Mesendoderm (in vitro differentiated cells): ENCODE results near the gene TLR8.

Source experiments
- DNase-seq: peaks from one replicate; pipeline ENCODE4 v3.0.0; 2013
- H2AK5ac ChIP-seq: 2 replicates; pipeline ENCODE4 v1.6.1; 2013; ENCODE audit warnings: low read length, inconsistent platforms
- H2BK120ac ChIP-seq: 2 replicates; pipeline ENCODE4 v1.6.1; 2013; ENCODE audit warnings: low read depth, mild to moderate bottlenecking, low read length, moderate library complexity, mixed read lengths
- H2BK15ac ChIP-seq: replicated peaks from 2 replicates; pipeline ENCODE4 v1.6.1; 2013; ENCODE audit warnings: low read depth, mild to moderate bottlenecking, moderate library complexity
- H2BK5ac ChIP-seq: 2 replicates; pipeline ENCODE4 v1.6.1; 2013; ENCODE audit warnings: low read length, inconsistent platforms
- H3K18ac ChIP-seq: 2 replicates; pipeline ENCODE4 v1.6.1; 2013; ENCODE audit warnings: mild to moderate bottlenecking, low read length, mixed read lengths
- H3K23ac ChIP-seq: one replicate; pipeline ENCODE4 v1.6.1; 2013; ENCODE audit warnings: low read length
- H3K27ac ChIP-seq: 2 replicates; pipeline ENCODE4 v1.5.1; 2013; ENCODE audit warnings: low read depth, mild to moderate bottlenecking, inconsistent platforms, low read length, moderate library complexity
- H3K27me3 ChIP-seq: 2 replicates; pipeline ENCODE4 v1.6.1; 2013; ENCODE audit warnings: low read length, control low read depth, mild to moderate bottlenecking, inconsistent platforms; ENCODE audit not compliant: insufficient read depth, poor library complexity
- H3K36me3 ChIP-seq: 2 replicates; pipeline ENCODE4 v1.6.1; 2013; ENCODE audit warnings: low read length, inconsistent platforms; ENCODE audit not compliant: control insufficient read depth, insufficient read depth
- H3K4ac ChIP-seq: one replicate; pipeline ENCODE4 v1.6.1; 2013; ENCODE audit warnings: low read depth, mild to moderate bottlenecking, low read length, moderate library complexity
- H3K4me1 ChIP-seq: 2 replicates; pipeline ENCODE4 v1.6.1; 2013; ENCODE audit warnings: low read depth, low read length, inconsistent platforms; ENCODE audit not compliant: control insufficient read depth
- H3K4me2 ChIP-seq: 2 replicates; pipeline ENCODE4 v1.6.1; 2013; ENCODE audit warnings: low read length
- H3K4me3 ChIP-seq: 2 replicates; pipeline ENCODE4 v1.5.1; 2013; ENCODE audit warnings: mild to moderate bottlenecking, low read length
- H3K56ac ChIP-seq: one replicate; pipeline ENCODE4 v1.6.1; 2013; ENCODE audit warnings: low read length
- H3K79me1 ChIP-seq: 2 replicates; pipeline ENCODE4 v1.6.1; 2013; ENCODE audit warnings: low read length, inconsistent platforms
- H3K79me2 ChIP-seq: 2 replicates; pipeline ENCODE4 v1.6.1; 2013; ENCODE audit warnings: mild to moderate bottlenecking, low read length; ENCODE audit not compliant: control insufficient read depth, insufficient read depth
- H3K9ac ChIP-seq: 2 replicates; pipeline ENCODE4 v1.6.1; 2013; ENCODE audit warnings: low read length, inconsistent platforms
- H4K5ac ChIP-seq: one replicate; pipeline ENCODE4 v1.6.1; 2013; ENCODE audit warnings: low read length
- H4K8ac ChIP-seq: one replicate; pipeline ENCODE4 v1.6.1; 2013; ENCODE audit warnings: low read depth, mild to moderate bottlenecking, control low read depth, low read length, moderate library complexity
- WGBS: extraction: QIAGEN DNeasy Blood & Tissue Kit; methylation state at CpG from one replicate; pipeline ENCODE4 v1.1.7; 2013; ENCODE audit warnings: low lambda C conversion rate, missing lambda C conversion rate; ENCODE audit not compliant: insufficient coverage; ENCODE audit errors: extremely low coverage; 5-methylcytosine and 5-hydroxymethylcytosine counted together

Gene TLR8

DNA sequence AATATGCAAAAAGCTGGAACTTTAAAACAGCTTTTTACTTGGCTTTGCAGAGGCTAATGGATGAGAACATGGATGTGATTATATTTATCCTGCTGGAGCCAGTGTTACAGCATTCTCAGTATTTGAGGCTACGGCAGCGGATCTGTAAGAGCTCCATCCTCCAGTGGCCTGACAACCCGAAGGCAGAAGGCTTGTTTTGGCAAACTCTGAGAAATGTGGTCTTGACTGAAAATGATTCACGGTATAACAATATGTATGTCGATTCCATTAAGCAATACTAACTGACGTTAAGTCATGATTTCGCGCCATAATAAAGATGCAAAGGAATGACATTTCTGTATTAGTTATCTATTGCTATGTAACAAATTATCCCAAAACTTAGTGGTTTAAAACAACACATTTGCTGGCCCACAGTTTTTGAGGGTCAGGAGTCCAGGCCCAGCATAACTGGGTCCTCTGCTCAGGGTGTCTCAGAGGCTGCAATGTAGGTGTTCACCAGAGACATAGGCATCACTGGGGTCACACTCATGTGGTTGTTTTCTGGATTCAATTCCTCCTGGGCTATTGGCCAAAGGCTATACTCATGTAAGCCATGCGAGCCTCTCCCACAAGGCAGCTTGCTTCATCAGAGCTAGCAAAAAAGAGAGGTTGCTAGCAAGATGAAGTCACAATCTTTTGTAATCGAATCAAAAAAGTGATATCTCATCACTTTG is 15.6 kb downstream of the TLR8 start:
- Histone ChIP-seq H3K27ac (no peak overlapping the region), H3K4ac (no peak overlapping the region), H3K4me1 (no peaks in the 10 kb centered on the region), H3K56ac (no peak overlapping the region), H3K9ac (no peak overlapping the region), H2BK120ac (no peak overlapping the region), H3K79me2 (no peaks in the 10 kb centered on the region), H3K79me1 (no peaks in the 10 kb centered on the region), H3K4me3 (no peak overlapping the region), H2AK5ac (no peak overlapping the region), H3K23ac (no peak overlapping the region), H2BK5ac (no peak overlapping the region), H3K27me3 (no peaks in the 10 kb centered on the region), H3K4me2 (no peak overlapping the region), H3K18ac (no peak overlapping the region), H4K5ac (no peak overlapping the region), H2BK15ac (no peak overlapping the region), H3K36me3 (no peaks in the 10 kb centered on the region), H4K8ac (no peak overlapping the region)
- DNase-seq: no peak
- no CpG with 5 or more reads among the region's 10 CpGs for WGBS

GRCh38 chrX:12922599-12922919 is 16.1 kb downstream of the TLR8 start:
- Histone ChIP-seq H3K27ac (no peak overlapping the region), H3K9ac (no peak overlapping the region), H3K4me3 (no peak overlapping the region), H3K79me2 (no peaks in the 10 kb centered on the region), H3K27me3 (no peaks in the 10 kb centered on the region), H3K4me2 (no peak overlapping the region), H3K79me1 (no peaks in the 10 kb centered on the region), H2AK5ac (no peak overlapping the region), H2BK5ac (no peak overlapping the region), H3K36me3 (no peaks in the 10 kb centered on the region), H3K4ac (no peak overlapping the region), H3K18ac (no peak overlapping the region), H2BK15ac (no peak overlapping the region), H3K56ac (no peak overlapping the region), H2BK120ac (no peak overlapping the region), H4K8ac (no peak overlapping the region), H3K4me1 (no peaks in the 10 kb centered on the region), H3K23ac (no peak overlapping the region), H4K5ac (no peak overlapping the region)
- DNase-seq: no peak

- Histone ChIP-seq H3K79me1 (no peaks in the 10 kb centered on the region), H2AK5ac (no peak overlapping the region), H3K4ac (no peak overlapping the region), H2BK120ac (no peak overlapping the region), H3K4me2 (no peak overlapping the region), H3K9ac (no peak overlapping the region), H2BK5ac (no peak overlapping the region), H3K27ac (no peak overlapping the region), H3K23ac (no peak overlapping the region), H3K18ac (no peak overlapping the region), H4K5ac (no peak overlapping the region), H3K27me3 (no peaks in the 10 kb centered on the region), H3K36me3 (no peaks in the 10 kb centered on the region), H4K8ac (no peak overlapping the region), H2BK15ac (no peak overlapping the region), H3K79me2 (no peaks in the 10 kb centered on the region), H3K56ac (no peak overlapping the region), H3K4me3 (no peak overlapping the region), H3K4me1 (no peaks in the 10 kb centered on the region)
- DNase-seq: no peak
- WGBS: no CpG with 5 or more reads among the region's 4 CpGs
These were observed 23.3 kb downstream of the TLR8 start for GRCh38 chrX:12929701-12930100.

GRCh38 chrX:12930150-12930549 is 23.7 kb downstream of the TLR8 start:
- no CpG with 5 or more reads among the region's 2 CpGs for WGBS
- Histone ChIP-seq H3K4me3 (no peak overlapping the region), H3K4me2 (no peak overlapping the region), H3K23ac (no peak overlapping the region), H2BK15ac (no peak overlapping the region), H3K4me1 (no peaks in the 10 kb centered on the region), H3K79me1 (no peaks in the 10 kb centered on the region), H3K27ac (no peak overlapping the region), H3K9ac (no peak overlapping the region), H3K36me3 (no peaks in the 10 kb centered on the region), H3K56ac (no peak overlapping the region), H3K4ac (no peak overlapping the region), H3K79me2 (no peaks in the 10 kb centered on the region), H2BK5ac (no peak overlapping the region), H3K27me3 (no peaks in the 10 kb centered on the region), H4K5ac (no peak overlapping the region), H4K8ac (no peak overlapping the region), H2BK120ac (no peak overlapping the region), H2AK5ac (no peak overlapping the region), H3K18ac (no peak overlapping the region)
- no peak for DNase-seq

- H3K4me3 ChIP-seq: no peak overlapping the region
- H3K4me1 ChIP-seq: no peaks in the 10 kb centered on the region
- H3K9ac ChIP-seq: no peak overlapping the region
- no peak overlapping the region for H3K56ac ChIP-seq
- H3K27ac ChIP-seq: no peak overlapping the region
- no peak overlapping the region for H4K5ac ChIP-seq
- no peaks in the 10 kb centered on the region for H3K27me3 ChIP-seq
- no peak overlapping the region for H3K23ac ChIP-seq
- no peaks in the 10 kb centered on the region for H3K79me2 ChIP-seq
- H4K8ac ChIP-seq: no peak overlapping the region
- H2BK5ac ChIP-seq: no peak overlapping the region
- H2BK15ac ChIP-seq: no peak overlapping the region
- WGBS: no CpG with 5 or more reads among the region's 1 CpG
- H3K18ac ChIP-seq: no peak overlapping the region
- H2AK5ac ChIP-seq: no peak overlapping the region
- H3K36me3 ChIP-seq: no peaks in the 10 kb centered on the region
- H2BK120ac ChIP-seq: no peak overlapping the region
- no peak for DNase-seq
- H3K4ac ChIP-seq: no peak overlapping the region
- H3K79me1 ChIP-seq: no peaks in the 10 kb centered on the region
- H3K4me2 ChIP-seq: no peak overlapping the region
These were observed 25.8 kb downstream of the TLR8 start for GRCh38 chrX:12932244-12932643.

- no peak overlapping the region for H2BK120ac ChIP-seq
- H3K36me3 ChIP-seq: no peaks in the 10 kb centered on the region
- H3K56ac ChIP-seq: no peak overlapping the region
- no peak overlapping the region for H3K4me3 ChIP-seq
- no CpG with 5 or more reads among the region's 5 CpGs for WGBS
- no peaks in the 10 kb centered on the region for H3K27me3 ChIP-seq
- H2BK5ac ChIP-seq: no peak overlapping the region
- H3K79me2 ChIP-seq: no peaks in the 10 kb centered on the region
- H4K5ac ChIP-seq: no peak overlapping the region
- no peak overlapping the region for H3K4me2 ChIP-seq
- H3K18ac ChIP-seq: no peak overlapping the region
- no peak overlapping the region for H3K23ac ChIP-seq
- no peak overlapping the region for H3K27ac ChIP-seq
- H3K4ac ChIP-seq: no peak overlapping the region
- H3K79me1 ChIP-seq: no peaks in the 10 kb centered on the region
- H3K9ac ChIP-seq: no peak overlapping the region
- H4K8ac ChIP-seq: no peak overlapping the region
- no peaks in the 10 kb centered on the region for H3K4me1 ChIP-seq
- no peak overlapping the region for H2AK5ac ChIP-seq
- no peak overlapping the region for H2BK15ac ChIP-seq
- DNase-seq: no peak
These were observed 28.4 kb downstream of the TLR8 start for GRCh38 chrX:12934850-12935249.
